ENCODE data around the gene RELL1.

DNA sequence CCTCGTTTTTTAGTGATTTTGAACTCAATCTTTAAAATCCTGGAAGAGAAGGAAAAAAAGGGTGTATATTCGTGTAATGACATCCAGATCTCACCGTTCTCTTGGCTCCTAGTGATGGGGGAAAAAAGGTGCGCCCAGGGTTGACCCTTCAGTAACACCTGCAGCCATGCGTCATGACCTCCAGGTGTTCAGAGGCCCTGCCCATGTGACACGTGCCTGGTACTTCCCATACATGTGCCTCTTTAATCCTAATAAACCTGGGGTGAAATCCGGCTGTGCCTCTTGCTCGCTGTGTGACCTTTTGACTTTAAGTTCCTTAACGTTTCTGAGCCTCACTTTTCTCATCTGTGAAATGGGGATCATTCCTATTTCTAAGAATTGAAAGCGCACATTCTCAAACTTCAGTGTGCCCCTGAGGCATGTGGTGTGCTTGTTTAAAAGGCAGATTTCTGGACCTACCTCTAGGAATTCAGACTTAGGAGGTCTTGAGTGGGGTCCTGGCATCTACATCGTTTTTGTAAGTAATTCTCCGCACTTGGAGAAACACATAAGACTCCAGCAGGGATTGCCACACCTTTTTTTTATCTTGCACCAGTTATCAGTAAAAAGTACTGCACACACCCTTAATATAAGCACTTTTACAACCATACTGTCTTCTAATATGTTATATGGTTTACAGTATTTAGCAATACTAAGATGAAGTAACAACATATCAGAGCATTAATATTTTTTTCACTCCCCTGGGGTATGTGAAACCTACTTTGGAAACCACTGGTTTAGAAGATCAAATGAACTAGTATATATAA lies 90.1 kb downstream of the RELL1 start:
- TF ChIP-seq, protein P1, sequence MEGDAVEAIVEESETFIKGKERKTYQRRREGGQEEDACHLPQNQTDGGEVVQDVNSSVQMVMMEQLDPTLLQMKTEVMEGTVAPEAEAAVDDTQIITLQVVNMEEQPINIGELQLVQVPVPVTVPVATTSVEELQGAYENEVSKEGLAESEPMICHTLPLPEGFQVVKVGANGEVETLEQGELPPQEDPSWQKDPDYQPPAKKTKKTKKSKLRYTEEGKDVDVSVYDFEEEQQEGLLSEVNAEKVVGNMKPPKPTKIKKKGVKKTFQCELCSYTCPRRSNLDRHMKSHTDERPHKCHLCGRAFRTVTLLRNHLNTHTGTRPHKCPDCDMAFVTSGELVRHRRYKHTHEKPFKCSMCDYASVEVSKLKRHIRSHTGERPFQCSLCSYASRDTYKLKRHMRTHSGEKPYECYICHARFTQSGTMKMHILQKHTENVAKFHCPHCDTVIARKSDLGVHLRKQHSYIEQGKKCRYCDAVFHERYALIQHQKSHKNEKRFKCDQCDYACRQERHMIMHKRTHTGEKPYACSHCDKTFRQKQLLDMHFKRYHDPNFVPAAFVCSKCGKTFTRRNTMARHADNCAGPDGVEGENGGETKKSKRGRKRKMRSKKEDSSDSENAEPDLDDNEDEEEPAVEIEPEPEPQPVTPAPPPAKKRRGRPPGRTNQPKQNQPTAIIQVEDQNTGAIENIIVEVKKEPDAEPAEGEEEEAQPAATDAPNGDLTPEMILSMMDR (IDR thresholded peaks at IDR 0.05) = no peak
- TF ChIP-seq POLR2A (IDR thresholded peaks at IDR 0.05; ENCODE audit: low read depth) = no peak
- TF ChIP-seq POLR2AphosphoS5 (IDR thresholded peaks at IDR 0.05) = no peak
- TF ChIP-seq EP300 (IDR thresholded peaks at IDR 0.05) = no peak

Data from esophagus muscularis mucosa (tissue), 4 donors.